GM12873 (cell line): Measurements from ENCODE around the gene TDG.

Experiments used
- CTCF ChIP-seq: IDR thresholded peaks from 2 replicates; pipeline ENCODE4 v1.5.1; 2012; ENCODE audit warnings: low read depth, mild to moderate bottlenecking, moderate library complexity, low read length, control low read depth; ENCODE audit not compliant: insufficient read depth; ENCODE audit errors: missing control alignments

The TDG gene

GRCh38 chr12:103965590-103966504 lies at the start of gene TDG:
Gene TDG, plus strand, starts transcription at chr12:103965872. Its CDS starts 166 bp downstream, at chr12:103966038.
- TF ChIP-seq CTCF = no peak

DNA sequence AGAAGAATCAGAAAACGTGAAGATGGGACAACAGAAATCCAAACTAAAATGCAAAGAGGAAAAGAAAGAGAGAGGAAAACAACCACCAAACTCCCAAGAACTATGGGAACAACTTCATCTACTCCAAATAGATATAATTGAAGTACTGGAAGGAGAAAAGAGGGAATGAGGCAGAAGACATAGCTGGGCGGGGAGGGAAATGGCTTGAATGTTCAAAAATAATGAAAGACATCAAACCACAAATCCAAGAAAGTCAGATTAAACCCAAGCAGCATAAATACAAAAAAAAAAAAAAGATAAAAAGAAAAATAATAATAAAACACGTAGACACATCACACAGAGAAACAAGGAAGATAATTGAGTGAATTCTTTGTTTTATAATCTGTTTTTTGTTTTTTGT lies 47.8 kb upstream of the TDG start:
- TF ChIP-seq CTCF = no peak

DNA sequence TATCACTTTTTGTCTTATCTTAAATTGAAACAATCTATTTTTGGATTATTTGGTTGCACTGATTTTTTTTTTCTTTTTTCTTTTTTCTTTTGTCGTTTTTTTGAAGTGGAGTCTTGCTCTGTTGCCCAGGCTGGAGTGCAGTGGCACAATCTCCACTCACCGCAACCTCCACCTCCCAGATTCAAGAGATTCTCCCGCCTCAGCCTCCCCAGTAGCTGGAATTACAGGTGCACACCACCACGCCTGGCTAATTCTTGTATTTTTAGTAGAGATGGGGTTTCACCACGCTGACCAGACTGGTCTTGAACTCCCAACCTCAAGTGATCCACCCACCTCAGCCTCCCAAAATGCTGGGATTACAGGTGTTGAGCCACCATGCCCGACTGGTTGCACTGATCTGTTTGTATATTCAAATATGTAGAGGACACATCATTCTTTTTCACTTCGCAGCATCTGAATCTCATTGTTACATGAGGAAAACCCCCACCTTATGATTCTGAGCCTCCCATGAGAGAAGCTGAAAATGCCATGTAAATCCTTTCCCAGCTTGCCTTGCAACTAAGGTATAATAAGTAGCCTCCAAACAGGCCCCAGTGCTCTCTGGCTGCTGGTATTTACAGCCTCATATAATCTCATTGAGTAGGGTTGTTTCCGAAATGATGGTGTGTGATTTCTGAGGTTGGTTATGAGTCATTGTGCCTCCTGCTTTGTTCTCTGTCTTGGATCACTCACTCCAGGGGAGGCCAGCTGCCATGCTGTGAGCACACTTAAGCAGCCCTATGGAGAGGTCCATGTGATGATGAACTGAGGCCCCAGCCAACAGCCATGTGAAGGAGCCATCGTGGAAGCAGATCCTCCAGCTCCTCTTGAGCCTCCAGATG lies 40.7 kb upstream of the TDG start:
- no peak for TF ChIP-seq CTCF

GRCh38 chr12:103928682-103929045 lies 37.0 kb upstream of the TDG start:
- TF ChIP-seq CTCF = no peak

GRCh38 chr12:103929046-103929783 lies 36.5 kb upstream of the TDG start:
- no peak for TF ChIP-seq CTCF

- no peak for TF ChIP-seq CTCF
Observed at GRCh38 chr12:103929784-103930033, 36.0 kb upstream of the TDG start.
